OCI-LY7 (cell line): ENCODE data around the gene CA11. TPM values are rescaled to one million over a fixed set of nuclear protein-coding genes. Genes with fewer than 3 reads are reported as not detected.
"Not testable (repeated sequence)": the region's sequence is repeated elsewhere in the genome, so short reads cannot be mapped to it uniquely, and the experiment has no call there.

Source experiments
- BruUV-seq: library from RNA; stranded (reverse); fragments of 400-500 nt; replicated peaks from 2 replicates; lab custom pipeline; 2021; lab: Mats Ljungman, UMichigan
- CTCF ChIA-PET: fragments of 300-600 bp; sonication (Branson Sonifier 250); formaldehyde crosslinking; loops from one replicate; lab custom pipeline; 2022; ENCODE audit warnings: antibody characterized with exemption; ENCODE audit not compliant: unreplicated experiment; lab: Charles Lee
- POLR2A ChIA-PET: fragments of 300-600 bp; sonication (Branson Sonifier 250); formaldehyde crosslinking; loops from one replicate; lab custom pipeline; 2022; ENCODE audit warnings: antibody characterized with exemption; lab: Charles Lee
- DNase-seq: peaks from one replicate; pipeline ENCODE4 v3.0.0-alpha.2; 2015; ENCODE audit warnings: low spot score
- H2AFZ ChIP-seq: fragments of 200-600 bp; sonication (generic), shearing (Covaris generic); 2 replicates; pipeline ENCODE4 v1.6.1; 2014; ENCODE audit warnings: mild to moderate bottlenecking, antibody characterized with exemption, low read length, moderate library complexity
- H3K27ac ChIP-seq: fragments of 200-600 bp; sonication (generic); 2 replicates; pipeline ENCODE4 v1.5.1; 2014; ENCODE audit warnings: mixed run types, low read depth, mild to moderate bottlenecking, moderate library complexity, low read length, inconsistent platforms; ENCODE audit not compliant: poor library complexity, severe bottlenecking
- H3K36me3 ChIP-seq: fragments of 200-600 bp; sonication (generic); 2 replicates; pipeline ENCODE4 v1.6.1; 2014; ENCODE audit warnings: mild to moderate bottlenecking, antibody characterized with exemption, low read length, moderate library complexity, mixed read lengths; ENCODE audit not compliant: insufficient read depth
- H3K4me1 ChIP-seq: fragments of 200-600 bp; sonication (generic); 2 replicates; pipeline ENCODE4 v1.5.1; 2014; ENCODE audit warnings: mild to moderate bottlenecking, low read length; ENCODE audit not compliant: insufficient read depth, poor library complexity, severe bottlenecking
- H3K4me2 ChIP-seq: fragments of 200-600 bp; sonication (generic); 2 replicates; pipeline ENCODE4 v1.6.1; 2014; ENCODE audit warnings: mild to moderate bottlenecking, low read length
- H3K4me3 ChIP-seq: fragments of 200-600 bp; sonication (generic); 2 replicates; pipeline ENCODE4 v1.5.1; 2014; ENCODE audit warnings: mild to moderate bottlenecking, low read depth, low read length; ENCODE audit not compliant: poor library complexity, severe bottlenecking
- H3K79me2 ChIP-seq: fragments of 200-600 bp; sonication (generic); 2 replicates; pipeline ENCODE4 v1.6.1; 2016; ENCODE audit warnings: low read depth, mild to moderate bottlenecking, low read length, moderate library complexity, mixed read lengths; ENCODE audit not compliant: insufficient read depth
- H3K9me2 ChIP-seq: fragments of 200-600 bp; sonication (generic); 2 replicates; pipeline ENCODE4 v1.6.1; 2016; ENCODE audit warnings: mild to moderate bottlenecking, low read length, mixed read lengths; ENCODE audit not compliant: insufficient read depth
- H3K9me3 ChIP-seq: fragments of 200-600 bp; sonication (generic); 2 replicates; pipeline ENCODE4 v1.6.1; 2014; ENCODE audit warnings: mild to moderate bottlenecking, mixed run types, low read length, mixed read lengths
- H4K20me1 ChIP-seq: fragments of 200-600 bp; sonication (generic); 2 replicates; pipeline ENCODE4 v1.6.1; 2014; ENCODE audit warnings: mild to moderate bottlenecking, antibody characterized with exemption, low read length, moderate library complexity, mixed read lengths; ENCODE audit not compliant: insufficient read depth
- CTCF ChIP-seq: fragments of 200-600 bp; sonication (generic); conservative IDR thresholded peaks from 2 replicates; pipeline ENCODE4 v1.5.1; 2014; ENCODE audit warnings: mild to moderate bottlenecking, antibody characterized with exemption, low read length, moderate library complexity, mixed read lengths
- EZH2phosphoT487 ChIP-seq: fragments of 200-600 bp; sonication (generic); IDR thresholded peaks from 2 replicates; pipeline ENCODE4 v1.6.1; 2018; ENCODE audit warnings: low read depth, borderline replicate concordance, mild to moderate bottlenecking, mixed run types, antibody characterized with exemption, low read length, moderate library complexity, mixed read lengths
- intact Hi-C: fragments of 100-400 bp; cut with micrococcal nuclease; formaldehyde crosslinking; loops from one replicate; pipeline ENCODE4 v1.10.0; 2022; ENCODE audit not compliant: unreplicated experiment
- total RNA-seq, 2 experiments: library from RNA; depleted of rRNA in 1 of 2; stranded (reverse); fragments of >200 nt in 1 of 2; shearing (Covaris generic) in 1 of 2; gene quantifications; 2 replicates each; pipeline ENCODE4 v1.2.3, GENCODE V29; 2014 to 2022

Gene CA11
- total RNA-seq, 2 experiments from 2014 or later, result 2.5 to 10.8 TPM

- H2AFZ ChIP-seq, result no peak overlapping the region
- TF ChIP-seq CTCF (no peak), EZH2phosphoT487 (no peak)
- peak overlapping the region; percentile 97 for H3K4me2 ChIP-seq
- CTCF ChIA-PET, result no interaction called here
- POLR2A ChIA-PET, result interaction anchor here (0.6 to 1.8 kb wide), 2 partner anchors 14 to 53 kb away, joined by 4 to 6 read pairs; partner anchors contain the start of genes RPL18 and SPHK2
- H3K9me2 ChIP-seq, result no peaks in the 10 kb centered on the region
- no TSS peak for BruUV-seq
- H3K36me3 ChIP-seq, result peaks cover 25% of the 10 kb centered on the region; the same call in 1 of the 2 replicates
- intact Hi-C loops, result loop anchor here (10.0 kb wide), 1 partner anchor 862 kb away; the partner anchor contains the start of gene RPS11
- H3K4me3 ChIP-seq, result no peak overlapping the region
- H3K4me1 ChIP-seq, result peaks cover 35% of the 10 kb centered on the region
- DNase-seq, result no peak
- no peaks in the 10 kb centered on the region for H4K20me1 ChIP-seq
- H3K9me3 ChIP-seq, result no peaks in the 10 kb centered on the region
- peak overlapping the region; percentile 21 for H3K27ac ChIP-seq
- no peaks in the 10 kb centered on the region; the same call in 1 of the 2 replicates for H3K79me2 ChIP-seq
Measured at GRCh38 chr19:48632692-48633147, 13.3 kb downstream of the CA11 start.

GRCh38 chr19:48632286-48632685 lies 13.7 kb downstream of the CA11 start:
- H3K4me3 ChIP-seq, H3K79me2 ChIP-seq, DNase-seq, BruUV-seq, H2AFZ ChIP-seq, POLR2A ChIA-PET, H4K20me1 ChIP-seq, CTCF ChIA-PET, H3K9me2 ChIP-seq, H3K9me3 ChIP-seq: not testable (repeated sequence)
- Histone ChIP-seq H3K36me3 (peaks cover 25% of the 10 kb centered on the region; the same call in 1 of the 2 replicates), H3K4me2 (peak overlapping the region; percentile 97; the same call in 1 of the 2 replicates), H3K4me1 (peaks cover 35% of the 10 kb centered on the region), H3K27ac (peak overlapping the region; percentile 21)
- intact Hi-C loops, result loop anchor here (10.0 kb wide), 1 partner anchor 863 kb away; the partner anchor contains the start of gene RPS11

- peaks cover 27% of the 10 kb centered on the region; the same call in 1 of the 2 replicates for H3K36me3 ChIP-seq
- intact Hi-C loops, result loop anchor here (10.0 kb wide), 1 partner anchor 864 kb away; the partner anchor contains the start of gene RPS11
- no peaks in the 10 kb centered on the region; the same call in 1 of the 2 replicates for H3K79me2 ChIP-seq
- H3K9me2 ChIP-seq, result no peaks in the 10 kb centered on the region
- DNase-seq, result no peak
- no TSS peak for BruUV-seq
- no peak overlapping the region for H2AFZ ChIP-seq
- CTCF ChIA-PET, result interaction anchor here (0.6 kb wide), 1 partner anchor 205 kb away, joined by 3 read pairs; the partner anchor contains the start of gene HSD17B14
- TF ChIP-seq EZH2phosphoT487, result no peak
- no peak for TF ChIP-seq CTCF
- no peaks in the 10 kb centered on the region for H4K20me1 ChIP-seq
- POLR2A ChIA-PET, result interaction anchor here (1.4 kb wide), 1 partner anchor 11 kb away, joined by 5 read pairs; no protein-coding TSS in a partner anchor
- H3K27ac ChIP-seq, result no peak overlapping the region
- no peaks in the 10 kb centered on the region for H3K9me3 ChIP-seq
- H3K4me2 ChIP-seq, result no peak overlapping the region
- H3K4me1 ChIP-seq, result peaks cover 32% of the 10 kb centered on the region
- no peak overlapping the region for H3K4me3 ChIP-seq
Measured at GRCh38 chr19:48631225-48631624, 14.8 kb downstream of the CA11 start.
